GM12878 (cell line): ENCODE measurements around the gene CLDN6. TPM values are rescaled to one million over a fixed set of nuclear protein-coding genes. Genes with fewer than 3 reads are reported as not detected.
A peak's percentile ranks its signal among the peaks of the same experiment; 100 is the strongest.

Source experiments
- CREB1 ChIP-seq: IDR thresholded peaks from 2 replicates; pipeline ENCODE4 v1.6.1; 2012; ENCODE audit warnings: low read depth, mild to moderate bottlenecking, inconsistent platforms
- GATAD2B ChIP-seq: fragments of 450-650 bp; conservative IDR thresholded peaks from 2 replicates; pipeline ENCODE4 v1.6.1; 2017; ENCODE audit warnings: low read depth, mild to moderate bottlenecking, moderate library complexity
- IRF4 ChIP-seq: IDR thresholded peaks from 2 replicates; pipeline ENCODE4 v1.6.1; 2011; ENCODE audit warnings: low read depth, low read length
- LARP7 ChIP-seq: fragments of 450-650 bp; IDR thresholded peaks from 2 replicates; pipeline ENCODE4 v1.6.1; 2017; ENCODE audit warnings: mild to moderate bottlenecking
- MEF2B ChIP-seq: fragments of 450-650 bp; IDR thresholded peaks from 2 replicates; pipeline ENCODE4 v1.6.1; 2018; ENCODE audit warnings: mild to moderate bottlenecking, moderate library complexity; ENCODE audit not compliant: partially characterized antibody, poor library complexity, severe bottlenecking
- NFIC ChIP-seq: IDR thresholded peaks from 2 replicates; pipeline ENCODE4 v1.6.1; 2012; ENCODE audit warnings: low read depth, mild to moderate bottlenecking, inconsistent platforms, low read length, moderate library complexity
- RELB ChIP-seq: fragments of 450-650 bp; IDR thresholded peaks from 2 replicates; pipeline ENCODE4 v1.6.1; 2017; ENCODE audit warnings: low read depth, mild to moderate bottlenecking, moderate library complexity
- SIX5 ChIP-seq: IDR thresholded peaks from 2 replicates; pipeline ENCODE4 v1.6.1; 2011; ENCODE audit warnings: mild to moderate bottlenecking, low read depth, low read length, moderate library complexity; ENCODE audit not compliant: severe bottlenecking
- polyA plus RNA-seq, 11 experiments: library from polyadenylated mRNA; depleted of rRNA in 4 of 11; unstranded in 6 of 11; stranded (reverse) in 5 of 11; fragments of >200 nt; fragmentation: Nextera tagmentation in 4 of 11; fragmentation: Illumina TruSeq in 1 of 11; extraction: Ambion mirVana in 4 of 11; extraction: Trizol in 1 of 11; gene quantifications; 1 replicate in 1 of 11; 2 replicates in 10 of 11; pipeline versions ENCODE4 v1.2.1 to v1.2.3, GENCODE V29; 2011 to 2016; ENCODE audit warnings: inconsistent platforms in 2 of 11, missing spikeins in 2 of 11, low read depth in 1 of 11
- total RNA-seq, 4 experiments: library from RNA; depleted of rRNA in 3 of 4; stranded (reverse); fragments of >200 nt in 3 of 4; fragmentation: Illumina TruSeq in 1 of 4; extraction: Trizol in 1 of 4; gene quantifications; 2 replicates each; pipeline versions ENCODE4 v1.2.1 to v1.2.3, GENCODE V29; 2013 to 2021
- TF ChIP-seq, protein P1 (sequence below): IDR thresholded peaks from 2 replicates; pipeline ENCODE4 v1.6.1; 2011; ENCODE audit warnings: mild to moderate bottlenecking, low read depth, low read length, moderate library complexity; ENCODE audit not compliant: insufficient replicate concordance

The CLDN6 gene
- total and polyA plus RNA-seq, 10 of the 15 experiments (the other 5 are each of a cell fraction or from before 2014, with no cell fraction given), result 0.15 to 0.26 (median 0.23) TPM; not detected in 7

- 0 out of 2 replicates have a peak, but pooled peaks have one; percentile 32 for TF ChIP-seq LARP7
- TF ChIP-seq MEF2B, result peak; percentile 18
- peak; percentile 68 for TF ChIP-seq CREB1
- TF ChIP-seq GATAD2B, result peak; percentile 69
- TF ChIP-seq RELB, result peak; percentile 92
- TF ChIP-seq IRF4, result peak; percentile 47; the same call in 1 of the 2 replicates
- no peak for TF ChIP-seq SIX5
- TF ChIP-seq NFIC, result no peak
- TF ChIP-seq, protein P1, sequence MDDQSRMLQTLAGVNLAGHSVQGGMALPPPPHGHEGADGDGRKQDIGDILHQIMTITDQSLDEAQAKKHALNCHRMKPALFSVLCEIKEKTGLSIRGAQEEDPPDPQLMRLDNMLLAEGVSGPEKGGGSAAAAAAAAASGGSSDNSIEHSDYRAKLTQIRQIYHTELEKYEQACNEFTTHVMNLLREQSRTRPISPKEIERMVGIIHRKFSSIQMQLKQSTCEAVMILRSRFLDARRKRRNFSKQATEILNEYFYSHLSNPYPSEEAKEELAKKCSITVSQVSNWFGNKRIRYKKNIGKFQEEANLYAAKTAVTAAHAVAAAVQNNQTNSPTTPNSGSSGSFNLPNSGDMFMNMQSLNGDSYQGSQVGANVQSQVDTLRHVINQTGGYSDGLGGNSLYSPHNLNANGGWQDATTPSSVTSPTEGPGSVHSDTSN, result no peak
These were observed 47.2 kb upstream of the CLDN6 start, which contains the start of gene IL32 (continued) for GRCh38 chr16:3065069-3065741.
